ENCODE measurements around the gene FAM53C.

The FAM53C gene

GRCh38 chr5:138339464-138339863 is 1.4 kb downstream of the FAM53C start:
- TF ChIP-seq ZBTB7A (IDR thresholded peaks at IDR 0.05; ENCODE audit: low read depth) (no peak), MAX (IDR thresholded peaks at IDR 0.05) (no peak), REST (IDR thresholded peaks at IDR 0.05; ENCODE audit: low read depth) (no peak), FOXM1 (IDR thresholded peaks at IDR 0.05; ENCODE audit: borderline replicate concordance, low read depth) (no peak), TAF1 (IDR thresholded peaks at IDR 0.05; ENCODE audit: low read depth) (no peak), TEAD4 (IDR thresholded peaks at IDR 0.05) (no peak), TCF12 (IDR thresholded peaks at IDR 0.05; ENCODE audit: low read depth) (no peak), EGR1 (IDR thresholded peaks at IDR 0.05) (no peak), NFIC (IDR thresholded peaks at IDR 0.05) (no peak)

GRCh38 chr5:138340008-138340407 is 1.9 kb downstream of the FAM53C start:
- TF ChIP-seq TAF1 (IDR thresholded peaks at IDR 0.05; ENCODE audit: low read depth) (no peak), EP300 (IDR thresholded peaks at IDR 0.05; ENCODE audit: borderline replicate concordance) (no peak), TEAD4 (IDR thresholded peaks at IDR 0.05) (no peak), CREB1 (IDR thresholded peaks at IDR 0.05; ENCODE audit: low read depth) (no peak), CEBPB (IDR thresholded peaks at IDR 0.05) (no peak), USF1 (IDR thresholded peaks at IDR 0.05) (no peak), FOXM1 (IDR thresholded peaks at IDR 0.05; ENCODE audit: borderline replicate concordance, low read depth) (no peak)

- TF ChIP-seq TCF12 (IDR thresholded peaks at IDR 0.05; ENCODE audit: low read depth) (no peak), TEAD4 (IDR thresholded peaks at IDR 0.05) (no peak), USF1 (IDR thresholded peaks at IDR 0.05) (no peak), EGR1 (IDR thresholded peaks at IDR 0.05) (no peak), YY1 (IDR thresholded peaks at IDR 0.05; ENCODE audit: low read depth) (no peak), MAX (IDR thresholded peaks at IDR 0.05) (no peak), CEBPB (IDR thresholded peaks at IDR 0.05) (no peak), FOXM1 (IDR thresholded peaks at IDR 0.05; ENCODE audit: borderline replicate concordance, low read depth) (no peak), RAD21 (IDR thresholded peaks at IDR 0.05; ENCODE audit: low read depth) (no peak), EP300 (IDR thresholded peaks at IDR 0.05; ENCODE audit: borderline replicate concordance) (no peak), NFIC (IDR thresholded peaks at IDR 0.05) (no peak), CREB1 (IDR thresholded peaks at IDR 0.05; ENCODE audit: low read depth) (no peak), REST (IDR thresholded peaks at IDR 0.05; ENCODE audit: low read depth) (no peak), TAF1 (IDR thresholded peaks at IDR 0.05; ENCODE audit: low read depth) (no peak), ZBTB7A (IDR thresholded peaks at IDR 0.05; ENCODE audit: low read depth) (no peak)
Observed at GRCh38 chr5:138344887-138345622, 7.0 kb downstream of the FAM53C start.

- TF ChIP-seq NFIC (IDR thresholded peaks at IDR 0.05) (no peak), CEBPB (IDR thresholded peaks at IDR 0.05) (no peak), CREB1 (IDR thresholded peaks at IDR 0.05; ENCODE audit: low read depth) (no peak), EGR1 (IDR thresholded peaks at IDR 0.05) (no peak), ZBTB7A (IDR thresholded peaks at IDR 0.05; ENCODE audit: low read depth) (no peak), YY1 (IDR thresholded peaks at IDR 0.05; ENCODE audit: low read depth) (no peak), MAX (IDR thresholded peaks at IDR 0.05) (no peak)
Observed at GRCh38 chr5:138346889-138347288, 8.8 kb downstream of the FAM53C start.

- TF ChIP-seq CEBPB (IDR thresholded peaks at IDR 0.05) (no peak), RAD21 (IDR thresholded peaks at IDR 0.05; ENCODE audit: low read depth) (no peak), NFIC (IDR thresholded peaks at IDR 0.05) (no peak), USF1 (IDR thresholded peaks at IDR 0.05) (no peak), MAX (IDR thresholded peaks at IDR 0.05) (no peak), ZBTB7A (IDR thresholded peaks at IDR 0.05; ENCODE audit: low read depth) (no peak), FOXM1 (IDR thresholded peaks at IDR 0.05; ENCODE audit: borderline replicate concordance, low read depth) (no peak), TEAD4 (IDR thresholded peaks at IDR 0.05) (no peak), TCF12 (IDR thresholded peaks at IDR 0.05; ENCODE audit: low read depth) (no peak), CREB1 (IDR thresholded peaks at IDR 0.05; ENCODE audit: low read depth) (no peak), REST (IDR thresholded peaks at IDR 0.05; ENCODE audit: low read depth) (no peak), YY1 (IDR thresholded peaks at IDR 0.05; ENCODE audit: low read depth) (no peak), EGR1 (IDR thresholded peaks at IDR 0.05) (no peak), TAF1 (IDR thresholded peaks at IDR 0.05; ENCODE audit: low read depth) (no peak), EP300 (IDR thresholded peaks at IDR 0.05; ENCODE audit: borderline replicate concordance) (no peak)
Observed at GRCh38 chr5:138349852-138350562, 11.9 kb downstream of the FAM53C start.
